Right lung (tissue), 5 donors: ENCODE data around the gene PFKFB2. TPM values are rescaled to one million over a fixed set of nuclear protein-coding genes. Genes with fewer than 3 reads are reported as not detected.

Source experiments
- DNase-seq, 2 donors: peaks; one replicate each; pipeline ENCODE4 v3.0.0-alpha.2; 2013
- polyA plus RNA-seq, 5 donors: library from polyadenylated mRNA; unstranded; fragments of 120-200 nt; gene quantifications; one replicate each; pipeline versions ENCODE4 v1.2.1 to v1.2.3, GENCODE V29; 2013; ENCODE audit warnings: inconsistent platforms in 1 of 5, low replicate concordance in 1 of 5; ENCODE audit not compliant: insufficient read length in 5 of 5, insufficient read depth in 1 of 5

The PFKFB2 gene
- polyA plus RNA-seq, 5 donors = 12.6 to 18.4 (median 14.6) TPM

DNA sequence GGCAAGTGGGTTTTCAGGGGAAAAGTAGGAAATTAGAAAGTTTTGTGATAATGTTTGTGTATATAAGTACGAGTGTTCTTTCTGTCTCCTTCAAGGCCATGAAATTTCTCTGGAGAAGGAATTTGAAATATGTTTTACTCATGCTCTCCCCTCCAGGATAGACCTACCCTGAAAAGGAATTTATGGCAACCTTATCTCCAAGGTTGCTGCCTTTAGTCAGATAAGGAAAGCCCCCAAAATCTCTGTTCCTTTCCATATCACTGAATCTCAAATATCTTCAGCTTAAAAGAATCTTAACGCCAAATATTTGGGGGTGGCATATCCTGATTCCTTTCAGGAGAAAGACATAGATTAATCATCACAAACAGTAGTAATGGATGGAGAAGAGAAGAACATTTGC, 35.1 kb downstream of the PFKFB2 start:
- no peak for DNase-seq

DNA sequence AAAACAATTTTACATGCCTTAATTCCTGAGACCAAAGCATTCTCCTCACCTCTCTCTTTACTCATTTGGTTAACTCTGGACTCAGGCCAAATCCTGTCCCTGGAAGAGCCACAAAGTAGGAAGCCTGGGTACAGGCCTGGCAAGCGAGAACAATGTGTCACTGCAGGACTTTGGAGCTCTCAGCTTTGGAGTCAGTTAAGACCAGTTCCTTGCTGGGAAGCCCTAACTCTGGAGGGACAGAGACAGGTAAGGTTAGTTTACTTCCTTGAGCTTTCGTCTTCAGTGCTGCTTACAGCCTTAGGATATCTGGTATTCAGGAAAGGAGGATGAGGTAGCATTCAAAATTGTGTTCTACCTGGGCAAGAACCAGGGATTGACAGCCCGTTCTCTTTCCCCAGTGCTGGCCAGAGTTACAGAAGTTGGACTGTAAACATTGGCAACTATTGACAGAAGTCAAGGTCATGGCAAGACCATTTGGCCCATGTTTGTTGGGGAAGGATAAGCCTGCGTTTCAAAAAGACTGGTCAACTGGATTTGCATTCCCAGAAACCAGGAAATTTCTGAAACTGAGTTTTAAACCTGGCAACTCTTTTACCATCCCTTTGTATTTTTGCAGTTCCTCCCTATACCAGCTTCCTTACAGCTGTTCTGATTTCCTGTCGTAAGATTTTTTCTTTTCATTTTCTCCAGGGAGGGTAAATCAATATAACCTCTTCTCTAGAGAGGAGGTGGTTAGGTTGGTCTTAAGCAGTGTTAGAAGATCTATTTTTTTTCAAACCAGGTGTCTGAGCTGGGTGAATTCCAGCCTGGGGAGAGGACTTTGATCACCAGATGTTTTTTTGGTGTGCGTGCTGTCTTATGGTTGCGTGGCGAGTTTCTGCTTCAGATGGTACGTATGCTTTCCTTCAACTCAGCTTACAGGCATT, 35.9 kb downstream of the PFKFB2 start, which contains the start of gene C4BPB:
Gene C4BPB, plus strand, starts transcription at position 160 of the 926 bp plus-strand sequence. Its CDS starts 672 bp downstream, at position 832.
- no peak for DNase-seq

- no peak for DNase-seq
These were observed 36.7 kb downstream of the PFKFB2 start for GRCh38 chr1:207089627-207090355.

GRCh38 chr1:207091200-207091908, 38.3 kb downstream of the PFKFB2 start:
- DNase-seq = no peak

DNA sequence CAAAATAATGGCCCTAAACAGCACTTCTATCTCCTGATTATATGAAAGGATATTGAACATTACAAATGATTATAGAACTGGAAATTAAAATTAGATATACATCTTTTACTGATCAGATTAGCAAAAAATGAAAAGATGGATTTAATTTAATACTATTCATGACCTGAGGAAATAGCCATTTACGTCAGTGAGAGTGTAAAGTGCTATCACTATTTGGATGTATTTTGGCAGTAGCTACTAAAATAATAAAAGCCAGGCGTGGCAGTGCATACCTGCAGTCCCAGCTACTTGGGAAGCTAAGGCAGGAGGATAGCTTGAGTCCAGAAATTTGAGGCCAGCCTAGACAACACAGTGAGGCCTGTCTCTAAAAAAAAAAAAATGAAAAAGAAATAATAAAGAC, 40.9 kb downstream of the PFKFB2 start:
- no peak for DNase-seq

DNA sequence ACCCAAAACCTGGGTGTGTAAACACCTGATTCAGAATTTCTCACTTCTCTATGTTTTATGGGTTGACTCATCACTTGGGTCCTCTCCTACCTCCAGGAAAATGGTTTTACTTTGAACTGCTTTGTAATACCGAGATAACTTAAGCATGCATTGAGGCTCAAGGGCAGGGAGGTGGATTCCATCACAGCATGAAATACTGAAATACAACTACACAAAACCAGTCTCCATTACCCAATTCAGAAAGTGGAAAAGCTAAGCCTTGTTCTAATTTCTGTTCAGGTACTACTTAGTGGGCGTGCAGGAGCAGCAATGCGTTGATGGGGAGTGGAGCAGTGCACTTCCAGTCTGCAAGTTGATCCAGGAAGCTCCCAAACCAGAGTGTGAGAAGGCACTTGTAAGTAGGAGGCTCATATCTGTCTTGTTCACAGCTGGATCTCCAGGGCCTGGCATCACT, 44.8 kb downstream of the PFKFB2 start:
- no peak for DNase-seq

- no peak for DNase-seq
These were observed 48.6 kb downstream of the PFKFB2 start for GRCh38 chr1:207101720-207102119.

- DNase-seq = no peak
These were observed 49.1 kb downstream of the PFKFB2 start for GRCh38 chr1:207102146-207102545.

- no peak for DNase-seq
These were observed 49.6 kb downstream of the PFKFB2 start for GRCh38 chr1:207102659-207103058.

- DNase-seq = peak in 1 of 2 donors; percentile 25
These were observed 50.9 kb downstream of the PFKFB2 start, which contains the start of gene C4BPA for GRCh38 chr1:207103892-207104373. C4BPA (plus strand) TSS chr1:207104233; CDS start chr1:207113026, 8,793 bp downstream.

GRCh38 chr1:207109004-207109403, 55.9 kb downstream of the PFKFB2 start:
- DNase-seq = no peak

DNA sequence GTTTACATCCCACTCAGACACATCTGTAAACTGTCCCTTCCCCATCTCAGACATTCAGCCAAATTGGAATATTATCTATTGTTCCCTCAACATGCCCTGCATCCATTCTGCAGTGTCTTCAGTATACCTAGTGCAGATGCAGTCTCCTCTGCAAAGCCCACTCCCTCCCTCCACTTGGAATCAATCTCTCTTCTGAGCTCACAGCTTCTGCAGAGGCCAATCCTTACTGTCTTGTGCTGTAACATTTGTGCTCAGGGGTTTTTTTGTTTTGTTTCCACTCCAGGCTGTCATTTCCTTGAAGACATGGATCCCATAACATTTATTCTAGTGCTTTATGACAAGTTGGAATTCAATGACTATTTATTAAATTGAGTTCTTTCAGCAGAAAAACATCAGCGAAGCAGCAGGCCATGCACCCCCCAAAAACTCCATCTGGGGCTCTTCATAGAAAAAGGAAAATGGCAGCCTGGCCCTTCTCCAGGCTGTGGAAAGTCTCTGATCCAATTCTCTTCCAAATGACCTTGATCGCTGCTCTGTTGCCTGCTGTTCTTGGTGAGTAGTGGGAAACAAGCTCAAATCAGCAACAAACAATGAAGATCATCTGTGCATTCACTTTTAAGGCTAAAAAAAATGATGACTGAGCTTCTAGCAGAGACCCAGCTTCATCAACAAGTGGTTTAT, 59.7 kb downstream of the PFKFB2 start:
- DNase-seq = no peak

DNA sequence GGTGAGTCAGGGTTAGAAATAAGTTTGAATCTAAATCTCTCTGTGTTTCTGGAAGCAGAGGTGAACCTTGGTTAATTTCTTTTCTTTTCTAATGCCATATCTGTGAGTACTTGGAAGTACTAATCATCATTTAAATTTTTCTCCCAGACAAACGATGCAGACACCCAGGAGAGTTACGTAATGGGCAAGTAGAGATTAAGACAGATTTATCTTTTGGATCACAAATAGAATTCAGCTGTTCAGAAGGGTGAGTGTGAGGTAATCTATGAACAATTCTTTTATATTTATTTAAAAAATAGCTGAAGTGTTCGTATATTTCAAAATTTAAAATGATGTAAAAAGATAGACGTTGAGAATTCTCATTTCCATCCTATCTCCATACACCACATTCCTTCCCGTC, 62.2 kb downstream of the PFKFB2 start:
- DNase-seq = no peak

- no peak for DNase-seq
These were observed 71.3 kb downstream of the PFKFB2 start for GRCh38 chr1:207124389-207124788.

DNA sequence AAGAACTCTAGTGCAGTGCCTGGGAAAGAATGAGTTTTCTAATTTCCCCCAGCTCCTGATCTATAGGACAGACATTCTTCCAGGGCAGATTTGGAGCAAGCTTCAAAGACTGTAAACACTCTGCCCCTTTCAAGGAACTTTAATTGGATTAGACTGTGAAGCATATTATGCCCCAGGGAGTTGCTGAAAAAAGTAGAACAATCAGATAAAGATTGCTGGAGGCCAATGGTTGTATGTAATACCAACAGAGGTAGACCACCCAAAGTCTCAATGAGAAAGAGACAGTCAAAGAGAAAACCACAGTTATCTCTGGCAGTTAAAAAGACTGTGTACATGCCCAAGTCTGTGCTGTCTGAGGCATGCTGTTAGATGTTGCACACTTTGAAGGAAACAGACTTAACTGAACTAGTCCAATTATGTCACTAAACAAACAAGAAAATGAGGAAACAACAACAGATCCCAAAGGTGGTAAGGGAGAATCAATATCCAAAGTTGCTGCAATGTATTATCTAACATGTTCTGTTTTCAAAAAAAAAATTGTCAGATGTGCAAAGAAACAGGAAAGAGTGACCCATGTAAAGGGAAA, 75.4 kb downstream of the PFKFB2 start:
- DNase-seq = no peak

DNA sequence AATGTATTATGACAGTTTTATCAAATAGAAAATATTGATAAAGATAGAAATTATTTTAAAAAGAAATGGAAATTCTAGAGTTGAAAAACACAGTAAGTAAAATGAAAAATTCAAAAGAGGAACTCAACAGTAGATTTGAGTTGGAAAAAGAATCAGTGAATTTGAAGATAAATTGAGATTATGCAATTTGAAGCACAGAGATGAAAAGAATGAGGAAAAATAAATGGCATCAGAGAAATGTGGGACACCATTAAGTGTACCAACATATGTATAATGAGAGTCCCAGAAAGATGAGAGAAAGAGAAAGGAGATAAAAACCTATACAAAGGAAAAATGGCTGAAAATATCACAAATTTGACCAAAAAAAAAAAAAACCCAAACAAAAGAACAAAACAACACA, 76.0 kb downstream of the PFKFB2 start:
- no peak for DNase-seq
